ENCODE measurements around the gene RPL22L1. TPM values are rescaled to one million over a fixed set of nuclear protein-coding genes. Genes with fewer than 3 reads are reported as not detected.

RPL22L1 gene
- total RNA-seq, 2 donors from 2014 or later: 26.0 to 61.2 TPM

DNA sequence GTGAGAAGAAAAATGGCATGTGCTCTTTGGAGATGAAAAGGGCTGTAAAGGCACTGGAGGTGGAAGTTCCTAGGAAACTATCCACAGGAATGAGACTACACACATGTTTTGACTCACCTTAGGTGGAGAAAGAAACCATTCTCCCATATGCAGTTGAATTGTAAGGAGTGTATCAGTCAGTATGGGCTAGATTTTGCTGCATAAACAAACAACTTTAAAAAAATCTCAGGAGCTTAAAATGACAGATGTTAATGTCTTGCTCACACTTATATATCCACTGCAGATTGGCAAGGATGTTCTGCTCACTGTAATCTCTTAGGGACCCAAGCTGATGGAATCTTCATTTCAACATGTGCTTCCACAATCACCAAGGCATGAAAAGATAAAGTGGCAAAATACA, 25.6 kb downstream of the RPL22L1 start:
- no peak overlapping the region for H3K4me3 ChIP-seq
- no peaks in the 10 kb centered on the region for H3K4me1 ChIP-seq
- no peaks in the 10 kb centered on the region for H3K36me3 ChIP-seq (replicated peaks in 1 of 2; ENCODE audit: insufficient read depth in 1 of 2, low read depth in 2 of 2)
- no peaks in the 10 kb centered on the region for H3K9me3 ChIP-seq
- no peaks in the 10 kb centered on the region for H3K27me3 ChIP-seq
- intact Hi-C loops (cut with DNase I): no loop called here
- DNase-seq (no peak), ATAC-seq (no peak)
- H3K27ac ChIP-seq: no peak overlapping the region
- no peak for TF ChIP-seq CTCF (IDR thresholded peaks at IDR 0.05)
- TF ChIP-seq POLR2A (IDR thresholded peaks at IDR 0.05): no peak

- no peaks in the 10 kb centered on the region for H3K36me3 ChIP-seq (replicated peaks in 1 of 2; ENCODE audit: insufficient read depth in 1 of 2, low read depth in 2 of 2)
- no peaks in the 10 kb centered on the region for H3K27me3 ChIP-seq
- no peaks in the 10 kb centered on the region for H3K4me1 ChIP-seq
- intact Hi-C loops (cut with DNase I): no loop called here
- DNase-seq (no peak), ATAC-seq (no peak)
- H3K27ac ChIP-seq: no peak overlapping the region
- no peaks in the 10 kb centered on the region for H3K9me3 ChIP-seq
- WGBS, 2 donors: 77 to 79% methylated on average over 2 of the region's 2 CpGs
- TF ChIP-seq POLR2A (IDR thresholded peaks at IDR 0.05): no peak
- no peak for TF ChIP-seq CTCF (IDR thresholded peaks at IDR 0.05)
- no peak overlapping the region for H3K4me3 ChIP-seq
Observed at GRCh38 chr3:170840291-170840859, 29.6 kb downstream of the RPL22L1 start.

DNA sequence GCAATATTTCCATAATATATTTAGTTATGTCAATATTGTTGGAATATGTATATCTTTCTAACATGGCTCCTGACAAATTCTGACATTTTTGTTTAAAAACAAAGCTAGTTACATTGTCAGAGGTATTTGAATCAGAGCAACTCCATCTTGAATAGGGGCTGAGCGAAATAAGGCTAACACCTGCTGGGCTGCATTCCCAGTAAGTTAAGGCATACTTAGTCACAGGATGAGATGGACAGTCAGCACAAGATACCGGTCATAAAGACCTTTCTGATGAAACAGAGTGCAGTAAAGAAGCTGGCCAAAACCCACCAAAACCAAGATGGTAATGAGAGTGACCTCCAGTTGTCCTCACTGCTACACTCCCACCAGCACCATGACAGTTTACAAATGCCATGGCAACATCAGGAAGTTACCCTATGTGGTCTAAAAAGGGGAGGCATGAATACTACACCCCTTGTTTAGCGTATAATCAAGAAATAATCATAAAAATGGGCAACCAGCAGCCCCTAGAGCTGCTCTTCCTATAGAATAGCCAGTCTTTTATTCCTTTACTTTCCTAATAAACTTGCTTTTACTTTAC, 30.4 kb downstream of the RPL22L1 start:
- no peak for TF ChIP-seq CTCF (IDR thresholded peaks at IDR 0.05)
- TF ChIP-seq POLR2A (IDR thresholded peaks at IDR 0.05): no peak
- H3K4me1 ChIP-seq: no peaks in the 10 kb centered on the region
- intact Hi-C loops (cut with DNase I): no loop called here
- WGBS, 2 donors: 73 to 90% methylated on average over 3 of the region's 3 CpGs
- no peaks in the 10 kb centered on the region for H3K36me3 ChIP-seq (replicated peaks in 1 of 2; ENCODE audit: insufficient read depth in 1 of 2, low read depth in 2 of 2)
- no peak overlapping the region for H3K27ac ChIP-seq
- DNase-seq: no peak
- ATAC-seq: no peak
- no peak overlapping the region for H3K4me3 ChIP-seq
- no peaks in the 10 kb centered on the region for H3K9me3 ChIP-seq
- no peaks in the 10 kb centered on the region for H3K27me3 ChIP-seq

DNA sequence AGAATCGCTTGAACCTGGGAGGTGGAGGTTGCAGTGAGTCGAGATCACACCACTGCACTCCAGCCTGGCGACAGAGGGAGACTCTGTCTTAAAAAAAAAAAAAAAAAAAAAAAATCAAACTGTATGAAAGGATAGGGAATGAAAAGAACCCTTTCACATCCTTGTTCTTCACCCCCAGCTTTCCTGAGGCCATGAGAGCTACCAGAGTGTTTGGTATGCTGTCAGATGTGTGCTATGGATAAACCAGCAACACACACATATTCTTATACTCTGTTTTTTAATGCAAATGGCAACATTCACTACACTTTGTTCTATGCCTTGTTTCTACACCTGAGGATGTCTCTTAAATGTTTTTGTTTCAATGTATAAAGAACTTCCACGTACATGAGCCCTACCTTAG, 33.5 kb downstream of the RPL22L1 start:
- no peaks in the 10 kb centered on the region for H3K4me1 ChIP-seq
- 85 to 88% methylated on average over 4 of the region's 4 CpGs for WGBS, 2 donors
- H3K27me3 ChIP-seq: no peaks in the 10 kb centered on the region
- intact Hi-C loops (cut with DNase I): no loop called here
- ATAC-seq (no peak), DNase-seq (no peak)
- no peaks in the 10 kb centered on the region for H3K36me3 ChIP-seq (replicated peaks in 1 of 2; ENCODE audit: insufficient read depth in 1 of 2, low read depth in 2 of 2)
- no peak overlapping the region for H3K27ac ChIP-seq
- H3K4me3 ChIP-seq: no peak overlapping the region
- TF ChIP-seq CTCF (IDR thresholded peaks at IDR 0.05): no peak
- TF ChIP-seq POLR2A (IDR thresholded peaks at IDR 0.05): no peak
- no peaks in the 10 kb centered on the region for H3K9me3 ChIP-seq

DNA sequence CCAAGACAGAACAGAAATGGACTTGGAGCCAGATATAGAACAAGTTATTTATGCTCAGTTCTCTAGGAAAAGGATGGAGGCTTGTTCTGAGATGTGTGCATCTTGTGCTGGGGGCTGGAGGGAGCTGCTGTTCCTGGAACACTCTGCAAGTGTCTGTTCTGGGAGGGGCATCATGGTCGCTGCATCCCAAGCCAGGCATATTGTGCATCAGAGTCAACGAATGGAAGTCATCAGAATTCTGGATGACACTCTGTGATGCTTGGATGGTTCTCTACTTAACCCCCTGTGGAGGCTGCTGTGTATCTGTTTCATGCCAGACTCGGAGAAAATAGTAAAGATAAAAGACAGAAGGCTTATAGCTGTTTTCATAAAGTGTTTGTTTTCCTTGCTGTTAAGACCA, 34.7 kb downstream of the RPL22L1 start:
- no peaks in the 10 kb centered on the region for H3K27me3 ChIP-seq
- H3K27ac ChIP-seq: no peak overlapping the region
- no peaks in the 10 kb centered on the region for H3K36me3 ChIP-seq (replicated peaks in 1 of 2; ENCODE audit: insufficient read depth in 1 of 2, low read depth in 2 of 2)
- DNase-seq (no peak), ATAC-seq (no peak)
- H3K9me3 ChIP-seq: no peaks in the 10 kb centered on the region
- H3K4me1 ChIP-seq: no peaks in the 10 kb centered on the region
- WGBS, 2 donors: 37 to 59% methylated on average over 3 of the region's 3 CpGs
- intact Hi-C loops (cut with DNase I): no loop called here
- TF ChIP-seq CTCF (IDR thresholded peaks at IDR 0.05) (no peak), POLR2A (IDR thresholded peaks at IDR 0.05) (no peak)
- no peak overlapping the region for H3K4me3 ChIP-seq
